OCI-LY3 (cell line): ENCODE results near the gene SLCO2B1.

ENCODE experiments used
- H2AFZ ChIP-seq: fragments of 200-600, 300-600 bp; shearing (Covaris generic); 2 replicates; pipeline ENCODE4 v1.6.0; 2014; ENCODE audit warnings: antibody characterized with exemption, low read depth, low read length
- H3K27ac ChIP-seq: fragments of 200-600, 300-600 bp; sonication (generic); 2 replicates; pipeline ENCODE4 v1.5.1; 2014; ENCODE audit warnings: mild to moderate bottlenecking, low read length, moderate library complexity, mixed read lengths
- H3K27me3 ChIP-seq: fragments of 200-600, 300-600 bp; sonication (generic); 2 replicates; pipeline ENCODE4 v1.6.1; 2014; ENCODE audit warnings: low read depth, low read length, mixed read lengths
- H3K36me3 ChIP-seq: fragments of 200-600, 300-600 bp; sonication (generic); replicated peaks from 2 replicates; pipeline ENCODE3; 2014; ENCODE audit warnings: low read depth, low read length, mixed read lengths
- H3K4me1 ChIP-seq: fragments of 300-600, 200-600 bp; sonication (generic); 2 replicates; pipeline ENCODE4 v1.6.1; 2014; ENCODE audit warnings: low read length, mixed read lengths
- H3K4me2 ChIP-seq: fragments of 200-600, 300-600 bp; sonication (generic); 2 replicates; pipeline ENCODE4 v1.6.1; 2014; ENCODE audit warnings: low read length, mixed read lengths
- H3K4me3 ChIP-seq: fragments of 300-600, 200-600 bp; sonication (generic); 2 replicates; pipeline ENCODE4 v1.5.1; 2014; ENCODE audit warnings: antibody characterized with exemption, mild to moderate bottlenecking, low read length, moderate library complexity
- H3K79me2 ChIP-seq: fragments of 300-600, 200-600 bp; shearing (Covaris generic); 2 replicates; pipeline ENCODE4 v1.6.1; 2014; ENCODE audit warnings: mild to moderate bottlenecking, low read length, mixed read lengths
- H3K9ac ChIP-seq: fragments of 300-600, 200-600 bp; shearing (Covaris generic); 2 replicates; pipeline ENCODE4 v1.6.0; 2014; ENCODE audit warnings: mild to moderate bottlenecking, low read length, moderate library complexity
- H3K9me3 ChIP-seq: fragments of 200-600, 300-600 bp; shearing (Covaris generic); 2 replicates; pipeline ENCODE4 v1.6.1; 2014; ENCODE audit warnings: low read length, mixed read lengths; ENCODE audit not compliant: insufficient read depth
- H4K20me1 ChIP-seq: fragments of 200-600, 300-600 bp; sonication (generic); 2 replicates; pipeline ENCODE4 v1.6.1; 2016; ENCODE audit warnings: low read length, mixed read lengths; ENCODE audit not compliant: insufficient read depth
- EZH2phosphoT487 ChIP-seq: fragments of 200-600 bp; shearing (Covaris generic); IDR thresholded peaks from 2 replicates; pipeline ENCODE4 v1.6.1; 2018; ENCODE audit warnings: antibody characterized with exemption, mixed run types, low read depth
- TF ChIP-seq, protein P1 (sequence below): fragments of 200-600, 300-600 bp; sonication (generic); IDR thresholded peaks from 2 replicates; pipeline ENCODE4 v1.5.1; 2014; ENCODE audit warnings: antibody characterized with exemption, low read length, low read depth

The SLCO2B1 gene

DNA sequence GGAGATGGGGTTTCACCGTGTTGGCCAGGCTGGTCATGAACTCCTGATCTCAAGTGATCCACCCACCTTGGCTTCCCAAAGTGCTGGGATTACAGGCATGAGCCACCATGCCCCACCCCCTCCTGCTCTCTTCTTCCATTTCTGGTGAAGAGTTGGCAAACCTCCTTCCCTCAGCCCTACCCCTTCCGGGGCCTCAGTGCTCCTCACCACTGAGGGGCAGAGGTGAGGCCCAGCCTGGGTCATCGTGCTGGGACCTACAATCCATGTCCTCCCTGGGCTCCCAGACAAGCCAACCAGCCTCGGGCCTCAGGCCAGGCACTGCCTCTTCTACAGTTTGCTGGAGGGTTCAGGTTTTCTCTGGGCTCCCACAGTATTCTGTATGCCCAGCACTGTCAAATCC lies 74.9 kb downstream of the SLCO2B1 start:
- Histone ChIP-seq H2AFZ (no peak overlapping the region), H3K4me3 (no peak overlapping the region), H3K27ac (no peak overlapping the region), H3K4me1 (no peaks in the 10 kb centered on the region), H3K27me3 (peaks cover 6% of the 10 kb centered on the region), H4K20me1 (no peaks in the 10 kb centered on the region), H3K9me3 (no peaks in the 10 kb centered on the region), H3K4me2 (no peak overlapping the region), H3K36me3 (no peaks in the 10 kb centered on the region), H3K9ac (no peak overlapping the region), H3K79me2 (no peaks in the 10 kb centered on the region)
- TF ChIP-seq, protein P1, sequence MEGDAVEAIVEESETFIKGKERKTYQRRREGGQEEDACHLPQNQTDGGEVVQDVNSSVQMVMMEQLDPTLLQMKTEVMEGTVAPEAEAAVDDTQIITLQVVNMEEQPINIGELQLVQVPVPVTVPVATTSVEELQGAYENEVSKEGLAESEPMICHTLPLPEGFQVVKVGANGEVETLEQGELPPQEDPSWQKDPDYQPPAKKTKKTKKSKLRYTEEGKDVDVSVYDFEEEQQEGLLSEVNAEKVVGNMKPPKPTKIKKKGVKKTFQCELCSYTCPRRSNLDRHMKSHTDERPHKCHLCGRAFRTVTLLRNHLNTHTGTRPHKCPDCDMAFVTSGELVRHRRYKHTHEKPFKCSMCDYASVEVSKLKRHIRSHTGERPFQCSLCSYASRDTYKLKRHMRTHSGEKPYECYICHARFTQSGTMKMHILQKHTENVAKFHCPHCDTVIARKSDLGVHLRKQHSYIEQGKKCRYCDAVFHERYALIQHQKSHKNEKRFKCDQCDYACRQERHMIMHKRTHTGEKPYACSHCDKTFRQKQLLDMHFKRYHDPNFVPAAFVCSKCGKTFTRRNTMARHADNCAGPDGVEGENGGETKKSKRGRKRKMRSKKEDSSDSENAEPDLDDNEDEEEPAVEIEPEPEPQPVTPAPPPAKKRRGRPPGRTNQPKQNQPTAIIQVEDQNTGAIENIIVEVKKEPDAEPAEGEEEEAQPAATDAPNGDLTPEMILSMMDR: no peak
- no peak for TF ChIP-seq EZH2phosphoT487

DNA sequence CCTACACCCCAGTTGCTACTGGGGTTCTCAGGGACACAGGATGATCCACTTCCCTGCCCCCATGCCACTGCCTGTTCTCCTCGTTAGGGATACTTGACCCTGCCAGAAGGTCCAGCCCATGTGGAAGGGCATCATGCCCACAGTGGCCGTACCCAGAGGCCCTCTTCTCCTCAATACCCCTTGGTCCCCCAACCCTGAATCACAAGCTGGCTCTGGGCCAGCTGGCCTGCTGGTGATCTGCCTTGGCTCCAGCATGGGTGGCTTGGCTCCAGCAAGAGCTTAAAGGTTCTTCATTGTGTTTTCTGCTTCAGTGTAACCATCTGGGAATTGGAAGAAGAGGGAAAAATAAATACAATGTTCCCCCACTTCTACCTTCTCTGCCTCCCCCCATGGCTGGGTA lies 78.6 kb downstream of the SLCO2B1 start:
- no peak overlapping the region for H3K27ac ChIP-seq
- no peak for TF ChIP-seq EZH2phosphoT487
- TF ChIP-seq, protein P1: no peak

DNA sequence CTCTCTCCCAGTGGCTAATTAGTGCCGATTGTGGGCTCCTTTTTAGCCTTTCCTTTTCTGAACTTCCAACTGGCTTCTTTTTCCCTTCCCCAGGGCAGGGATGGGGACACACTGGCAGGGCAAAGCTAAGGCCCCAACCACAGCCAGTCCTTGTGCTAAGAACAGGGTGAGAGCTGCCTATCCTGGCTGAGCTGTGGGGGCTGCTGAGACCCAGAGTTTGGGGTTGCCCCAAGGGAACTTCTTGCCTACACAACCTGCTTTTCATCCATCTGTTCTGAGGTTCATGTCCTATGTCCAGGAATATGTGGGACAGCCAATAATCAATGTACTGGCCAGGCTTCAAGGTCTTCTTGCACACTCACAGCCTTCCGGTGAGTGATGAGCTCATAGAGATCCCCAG lies 79.7 kb downstream of the SLCO2B1 start:
- TF ChIP-seq, protein P1: no peak
- no peak for TF ChIP-seq EZH2phosphoT487
- Histone ChIP-seq H3K36me3 (no peaks in the 10 kb centered on the region), H3K9ac (no peak overlapping the region), H3K9me3 (no peaks in the 10 kb centered on the region), H3K4me1 (no peaks in the 10 kb centered on the region), H3K4me3 (no peak overlapping the region), H3K27ac (no peak overlapping the region), H3K27me3 (peaks cover 11% of the 10 kb centered on the region), H4K20me1 (peaks cover 6% of the 10 kb centered on the region; the same call in 1 of the 2 replicates), H3K4me2 (no peak overlapping the region), H3K79me2 (no peaks in the 10 kb centered on the region), H2AFZ (no peak overlapping the region)

More for the DNA sequence above, 78.6 kb downstream of the SLCO2B1 start:
- H3K79me2 ChIP-seq: no peaks in the 10 kb centered on the region
- no peaks in the 10 kb centered on the region for H3K4me1 ChIP-seq
- H3K4me3 ChIP-seq: no peak overlapping the region
- H2AFZ ChIP-seq: no peak overlapping the region
- H3K9me3 ChIP-seq: no peaks in the 10 kb centered on the region
- 0 out of 2 replicates have a peak, but pooled peaks cover 3% of the 10 kb centered on the region for H4K20me1 ChIP-seq
- no peak overlapping the region for H3K9ac ChIP-seq
- H3K36me3 ChIP-seq: no peaks in the 10 kb centered on the region
- H3K4me2 ChIP-seq: no peak overlapping the region
- peaks cover 11% of the 10 kb centered on the region for H3K27me3 ChIP-seq

DNA sequence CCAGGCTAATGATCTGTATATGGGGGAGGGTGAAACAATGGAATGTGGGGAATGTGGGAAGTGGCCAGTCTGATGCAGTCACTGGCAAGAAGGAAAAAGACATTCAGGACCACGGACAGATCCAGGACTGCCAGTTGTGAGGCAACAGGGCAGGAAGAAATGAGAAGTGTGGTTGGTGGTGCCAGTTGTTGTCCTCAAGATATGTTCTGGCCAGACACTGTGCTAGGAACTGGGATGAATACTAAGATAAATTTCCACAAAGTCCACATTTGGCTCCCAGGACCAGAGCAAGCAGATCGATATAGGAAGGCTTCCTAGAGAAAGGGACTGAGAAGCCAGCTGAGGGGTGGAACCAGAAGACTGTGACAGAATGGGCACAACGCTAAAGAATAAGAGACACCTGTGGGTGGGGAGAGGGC lies 82.9 kb downstream of the SLCO2B1 start:
- H3K9ac ChIP-seq: no peak overlapping the region
- no peak overlapping the region for H3K4me2 ChIP-seq
- H3K4me1 ChIP-seq: no peaks in the 10 kb centered on the region
- no peaks in the 10 kb centered on the region for H3K36me3 ChIP-seq
- TF ChIP-seq EZH2phosphoT487: no peak
- TF ChIP-seq, protein P1: no peak
- H3K4me3 ChIP-seq: no peak overlapping the region
- H4K20me1 ChIP-seq: peaks cover 6% of the 10 kb centered on the region; the same call in 1 of the 2 replicates
- H3K27me3 ChIP-seq: peaks cover 11% of the 10 kb centered on the region
- no peak overlapping the region for H2AFZ ChIP-seq
- no peak overlapping the region for H3K27ac ChIP-seq
- no peaks in the 10 kb centered on the region for H3K9me3 ChIP-seq
- H3K79me2 ChIP-seq: no peaks in the 10 kb centered on the region
